ENCODE data around the gene TSACC. TPM values are rescaled to one million over a fixed set of nuclear protein-coding genes. Genes with fewer than 3 reads are reported as not detected.

Gene TSACC
- total RNA-seq, 6 experiments from 2014 or later = 0.37 to 1.1 (median 0.99) TPM; not detected in 2

- no peaks in the 10 kb centered on the region for H3K36me3 ChIP-seq
- H3K9me3 ChIP-seq = no peaks in the 10 kb centered on the region
- DNase-seq = peak; percentile 61 to 80 (median 62)
- no peaks in the 10 kb centered on the region for H3K27me3 ChIP-seq
- intact Hi-C loops (cut with DNase I) = no loop called here
- no peak overlapping the region for H3K27ac ChIP-seq
- TF ChIP-seq POLR2A (IDR thresholded peaks at IDR 0.05) = no peak
- no peak for TF ChIP-seq CTCF (IDR thresholded peaks at IDR 0.05)
- peaks cover 0 to 23% (median 0%) of the 10 kb centered on the region in 4 donors for H3K4me1 ChIP-seq
- ATAC-seq = peak; percentile 21 to 58 (median 40)
- 32% methylated on average over 6 of the region's 7 CpGs for WGBS (ENCODE audit: insufficient coverage, low coverage, low lambda C conversion rate, missing lambda C conversion rate)
- H3K4me3 ChIP-seq = no peak overlapping the region
Measured at GRCh38 chr1:156371553-156372264, 33.4 kb downstream of the TSACC start.

- no peaks in the 10 kb centered on the region for H3K27me3 ChIP-seq
- ATAC-seq = no peak
- no peak overlapping the region for H3K27ac ChIP-seq
Measured at GRCh38 chr1:156372265-156372586, 33.9 kb downstream of the TSACC start.

GRCh38 chr1:156372876-156373275, 34.5 kb downstream of the TSACC start:
- WGBS (ENCODE audit: insufficient coverage, low coverage, low lambda C conversion rate, missing lambda C conversion rate) = 26% methylated on average over 2 of the region's 4 CpGs
- peaks cover 0 to 23% (median 0%) of the 10 kb centered on the region in 4 donors for H3K4me1 ChIP-seq
- no peak for ATAC-seq

More at GRCh38 chr1:156372265-156372586, 33.9 kb downstream of the TSACC start:
- intact Hi-C loops (cut with DNase I) = no loop called here
- Histone ChIP-seq H3K4me3 (no peak overlapping the region), H3K36me3 (no peaks in the 10 kb centered on the region), H3K9me3 (no peaks in the 10 kb centered on the region), H3K4me1 (peaks cover 0 to 23% (median 0%) of the 10 kb centered on the region in 4 donors)
- TF ChIP-seq POLR2A (IDR thresholded peaks at IDR 0.05) (no peak), CTCF (IDR thresholded peaks at IDR 0.05) (no peak)
- DNase-seq = no peak

GRCh38 chr1:156373546-156373945, 35.2 kb downstream of the TSACC start:
- no peak for TF ChIP-seq CTCF (IDR thresholded peaks at IDR 0.05)
- no peak for TF ChIP-seq POLR2A (IDR thresholded peaks at IDR 0.05)
- H3K27me3 ChIP-seq = no peaks in the 10 kb centered on the region
- no peaks in the 10 kb centered on the region for H3K9me3 ChIP-seq
- H3K4me1 ChIP-seq = peaks cover 0 to 16% (median 0%) of the 10 kb centered on the region in 4 donors
- no peak overlapping the region for H3K27ac ChIP-seq
- H3K4me3 ChIP-seq = no peak overlapping the region
- no peak for DNase-seq
- intact Hi-C loops (cut with DNase I) = no loop called here
- no peaks in the 10 kb centered on the region for H3K36me3 ChIP-seq
- no peak for ATAC-seq

More at GRCh38 chr1:156372876-156373275, 34.5 kb downstream of the TSACC start:
- Histone ChIP-seq H3K4me3 (no peak overlapping the region), H3K27ac (no peak overlapping the region), H3K9me3 (no peaks in the 10 kb centered on the region), H3K27me3 (no peaks in the 10 kb centered on the region), H3K36me3 (no peaks in the 10 kb centered on the region)
- DNase-seq = no peak
- intact Hi-C loops (cut with DNase I) = no loop called here
- TF ChIP-seq CTCF (IDR thresholded peaks at IDR 0.05) (no peak), POLR2A (IDR thresholded peaks at IDR 0.05) (no peak)
